Stimulated activated CD4-positive, alpha-beta T cell treated with anti-CD3 and anti-CD28 coated beads, Interleukin-15, amount 100 ng/mL, for 1 hour (primary cell): ENCODE results near the gene LGALS8.

Experiments
- DNase-seq, 2 donors: peaks; one replicate each; pipeline ENCODE4 v3.0.0-alpha.2; 2020; ENCODE audit warnings: low read depth in 1 of 2, low spot score in 1 of 2

LGALS8 gene

DNA sequence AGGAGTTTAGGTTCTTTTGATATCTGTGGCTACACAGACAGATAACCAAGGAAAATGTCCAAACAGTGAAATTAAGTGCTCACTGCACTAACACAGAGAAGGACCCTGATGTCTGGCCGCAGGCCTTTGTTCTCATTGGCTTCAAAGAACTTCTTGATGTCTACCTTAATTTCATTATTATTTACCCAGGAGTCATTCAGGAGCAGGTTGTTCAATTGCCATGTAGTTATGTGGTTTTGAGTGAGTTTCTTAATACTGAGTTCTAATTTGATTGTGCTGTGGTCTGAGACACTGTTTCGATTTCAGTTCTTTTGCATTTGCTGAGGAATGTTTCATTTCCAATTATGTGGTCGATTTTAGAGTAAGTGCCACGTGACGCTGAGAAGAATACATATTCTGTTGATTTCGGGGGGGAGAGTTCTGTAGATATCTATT is 15.2 kb upstream of the LGALS8 start:
- no peak for DNase-seq

- no peak for DNase-seq
Measured at GRCh38 chr1:236509203-236509602, 14.6 kb upstream of the LGALS8 start.

DNA sequence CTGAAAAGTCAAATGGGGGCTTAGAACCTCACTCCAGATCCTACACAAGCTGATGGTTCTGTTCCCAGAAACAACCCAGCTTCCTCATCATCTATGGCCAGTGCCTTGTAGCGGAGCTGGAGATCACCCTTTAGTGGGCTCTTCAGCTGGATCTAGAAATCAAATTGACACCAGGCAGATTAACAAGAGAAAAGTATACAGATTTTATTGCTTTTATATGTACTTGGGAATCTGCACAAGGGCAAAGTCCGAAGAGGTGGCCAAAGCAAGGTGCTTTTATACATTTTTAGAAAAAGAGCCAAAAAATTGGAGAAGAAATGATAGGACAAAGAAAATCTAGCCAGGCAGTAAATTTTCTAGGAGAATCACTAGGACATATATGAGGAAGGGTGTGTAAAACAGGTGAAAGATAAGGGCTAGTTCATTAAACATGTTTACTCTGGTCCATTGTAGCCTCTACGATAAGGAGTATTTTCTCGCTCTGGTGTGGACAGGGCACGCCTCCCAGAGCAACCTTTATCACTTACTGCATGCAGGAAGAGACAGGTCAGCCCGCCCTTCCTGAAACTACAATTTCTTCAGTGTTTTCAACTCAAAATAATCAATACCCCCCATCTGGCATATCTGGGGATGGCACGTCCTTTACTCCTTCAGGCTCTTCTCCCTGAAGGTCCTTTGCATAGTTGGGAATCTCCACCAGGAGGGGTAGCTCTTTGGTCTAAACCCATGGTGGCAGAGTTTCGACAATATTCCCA is 14.0 kb upstream of the LGALS8 start:
- no peak for DNase-seq

DNA sequence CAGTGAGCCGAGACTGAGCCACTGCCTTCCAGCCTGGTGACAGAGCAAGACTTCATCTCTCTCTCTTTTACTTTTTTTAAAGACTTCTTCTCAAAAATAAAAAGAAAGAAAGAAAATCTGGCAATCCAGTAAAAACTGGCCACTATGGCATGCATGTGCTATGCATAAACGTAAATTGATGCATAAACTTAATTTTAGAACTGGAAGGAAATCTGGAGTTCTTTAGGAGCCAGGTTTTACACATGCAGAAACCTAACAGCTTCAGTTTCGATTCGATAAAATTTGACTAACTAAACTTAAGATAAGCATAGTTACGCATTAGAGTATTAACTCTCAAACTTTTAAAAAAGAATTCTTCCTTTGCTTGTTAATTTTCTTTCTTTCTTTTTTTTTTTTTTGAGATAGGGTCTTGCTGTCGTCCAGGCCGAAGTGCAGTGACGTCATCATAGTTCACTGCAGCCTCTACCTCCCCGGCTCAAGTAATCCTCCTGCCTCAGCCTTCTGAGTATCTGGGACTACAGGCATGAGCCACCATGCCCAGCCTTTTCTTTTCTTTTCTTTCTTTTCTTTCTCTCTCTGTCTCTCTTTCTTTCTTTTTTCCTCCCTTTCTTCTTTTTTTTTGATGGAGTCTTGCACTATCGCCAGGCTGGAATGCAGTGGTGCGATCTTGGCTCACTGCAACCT is 11.9 kb upstream of the LGALS8 start:
- DNase-seq, result no peak

GRCh38 chr1:236514703-236515442 is 8.9 kb upstream of the LGALS8 start:
- DNase-seq, result no peak

DNA sequence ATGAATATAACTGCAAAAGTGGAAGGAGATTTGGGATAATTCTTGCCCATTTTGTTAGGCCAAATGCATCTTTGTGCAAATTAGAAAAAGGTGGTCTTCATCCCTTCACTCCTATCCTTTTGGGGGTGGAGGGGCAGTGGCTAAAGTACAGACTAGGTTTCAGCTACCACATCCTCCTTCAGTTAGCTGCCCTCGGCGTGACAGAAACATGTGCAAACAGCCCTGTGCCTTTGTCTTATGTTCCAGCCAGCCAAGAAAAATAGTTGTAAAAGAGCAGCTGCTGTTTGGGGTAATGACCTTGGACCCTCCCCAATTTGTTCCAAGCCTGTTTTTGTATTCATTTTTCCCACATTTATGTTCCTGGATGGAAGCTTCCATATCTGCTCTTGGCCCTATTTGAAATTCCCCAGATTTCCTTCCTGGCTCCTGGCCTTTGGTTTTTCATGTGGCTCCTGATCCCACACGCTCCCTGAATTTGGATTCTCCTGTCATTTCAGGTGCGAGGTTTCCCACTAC is 8.3 kb upstream of the LGALS8 start:
- DNase-seq, result no peak

- DNase-seq, result no peak
Measured at GRCh38 chr1:236516929-236517704, 6.7 kb upstream of the LGALS8 start.

GRCh38 chr1:236518322-236518721 is 5.5 kb upstream of the LGALS8 start:
- no peak for DNase-seq

GRCh38 chr1:236520445-236521005 is 3.3 kb upstream of the LGALS8 start:
- DNase-seq, result no peak

DNA sequence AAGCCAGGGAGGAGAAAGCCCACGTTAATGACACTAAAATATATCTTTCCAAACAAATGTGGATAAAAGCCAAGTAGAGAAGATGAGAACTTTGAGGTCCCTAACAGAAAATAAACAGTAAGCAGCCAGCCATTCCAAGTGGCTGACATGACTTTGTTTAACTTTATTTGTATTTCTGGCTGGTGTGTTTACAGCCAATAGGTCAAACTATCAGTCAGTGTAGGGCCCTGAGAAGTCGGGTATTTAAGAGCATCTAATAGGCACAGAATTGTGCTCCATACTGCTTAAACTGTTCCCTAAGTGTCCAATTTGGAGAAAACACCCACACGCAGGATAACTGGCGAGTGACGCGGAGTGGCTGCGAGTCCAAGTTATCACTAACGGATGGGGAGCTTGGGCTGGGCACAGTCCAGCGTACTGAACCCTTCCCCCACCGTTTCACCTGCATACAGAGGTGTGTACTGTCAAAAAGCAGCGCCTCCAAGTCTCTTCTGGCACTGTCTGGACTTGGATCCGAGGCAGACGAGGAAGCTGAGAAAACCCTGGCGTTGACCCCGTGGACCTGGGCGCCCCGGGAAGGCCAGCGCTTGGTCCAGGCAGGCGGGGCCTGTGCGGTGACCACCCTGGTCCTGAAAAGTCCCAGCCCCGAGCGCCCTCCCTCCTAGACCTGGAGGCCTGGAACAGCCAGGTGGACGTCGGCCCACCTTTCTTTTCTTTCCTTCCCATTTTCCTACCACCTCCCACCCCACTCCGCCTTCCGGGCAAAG is 662 bp upstream of the LGALS8 start:
- no peak for DNase-seq

DNA sequence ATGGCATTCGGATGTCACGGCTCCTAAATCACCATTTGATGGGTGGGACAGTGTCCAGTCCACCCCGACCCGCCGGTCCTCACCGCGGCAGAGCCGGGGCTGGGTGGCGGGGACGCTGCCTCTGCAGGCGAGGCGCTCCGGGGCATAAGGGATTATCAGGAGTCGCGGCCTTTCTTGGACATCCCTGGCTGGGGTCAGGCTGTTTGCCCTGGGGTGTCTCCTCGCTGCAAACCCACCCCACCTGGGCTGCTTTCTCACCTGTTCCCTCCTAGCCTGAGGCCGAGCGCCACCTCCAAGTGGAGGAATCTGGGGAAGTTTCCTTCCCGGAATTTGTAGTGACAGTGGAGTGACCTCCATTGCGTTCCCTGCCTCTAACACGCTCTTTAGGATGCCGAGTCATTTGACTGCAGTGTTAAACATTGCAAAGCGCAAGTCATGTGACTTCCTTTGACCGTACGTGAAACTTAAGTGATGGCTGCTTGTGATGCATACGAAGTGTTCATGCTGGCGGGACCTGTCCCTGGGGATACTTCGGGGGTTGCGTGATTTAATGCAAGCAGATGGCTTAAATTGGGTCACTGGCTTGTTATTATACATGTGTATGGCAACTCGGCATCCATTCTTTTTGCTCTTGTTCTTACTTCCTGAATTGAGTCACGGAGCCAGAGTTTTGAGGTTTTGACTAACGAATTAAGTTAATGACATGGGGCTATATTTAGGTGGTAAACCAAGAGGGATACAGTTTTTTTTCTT is 536 bp downstream of the LGALS8 start:
- DNase-seq, result peak; percentile 19 to 29

DNA sequence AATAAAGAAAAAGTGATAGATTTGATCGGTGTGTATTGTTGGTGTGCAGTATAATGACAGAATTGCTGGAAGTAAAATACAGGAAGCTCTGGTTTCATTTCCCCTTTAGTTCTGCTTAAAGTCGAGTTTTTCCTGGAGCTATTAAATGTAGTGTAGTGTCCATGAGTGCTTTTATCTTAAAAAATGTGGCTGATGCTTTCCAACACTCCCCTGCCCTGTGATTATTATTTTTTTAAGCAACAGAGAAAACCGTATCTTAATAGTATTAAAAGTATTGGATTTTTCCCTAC is 1.1 kb downstream of the LGALS8 start:
- no peak for DNase-seq

DNA sequence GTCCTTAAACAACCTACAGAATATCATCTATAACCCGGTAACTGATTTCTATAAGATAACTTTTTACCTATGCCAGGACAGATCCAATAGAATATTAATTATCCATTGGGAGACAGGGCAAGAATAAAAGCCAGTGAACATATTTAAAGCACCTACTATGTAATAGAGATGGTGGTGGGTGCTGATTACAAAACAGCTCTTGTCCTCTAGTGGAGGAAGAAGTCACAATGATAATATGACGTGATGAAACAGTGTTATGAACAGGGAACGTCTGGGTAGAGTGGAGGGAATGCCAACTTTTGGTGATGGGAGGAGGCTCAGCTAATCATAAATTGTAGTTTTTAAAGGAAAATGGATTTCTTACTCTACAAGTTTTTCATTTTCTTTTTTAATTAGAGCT is 2.3 kb downstream of the LGALS8 start:
- DNase-seq, result no peak

- DNase-seq, result no peak
Measured at GRCh38 chr1:236530286-236530685, 6.5 kb downstream of the LGALS8 start.

DNA sequence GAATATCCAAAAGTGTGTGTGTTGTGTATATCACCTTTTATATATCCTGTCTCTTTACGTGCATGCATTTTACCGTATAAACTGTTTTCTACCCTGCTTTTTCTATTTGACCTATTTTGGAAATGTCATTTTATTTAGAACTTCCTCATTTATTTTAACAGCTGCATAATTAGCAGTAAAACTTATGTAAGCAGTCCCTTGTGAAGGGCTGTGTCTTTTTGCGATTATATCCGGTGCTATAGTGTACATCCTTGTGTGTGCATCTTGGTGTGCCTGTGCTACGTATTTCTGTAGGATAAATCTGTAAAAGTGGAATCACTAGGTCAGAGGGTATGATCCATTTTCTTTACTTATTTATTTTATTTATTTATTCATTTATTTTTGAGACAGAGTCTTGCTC is 7.2 kb downstream of the LGALS8 start:
- DNase-seq, result no peak

DNA sequence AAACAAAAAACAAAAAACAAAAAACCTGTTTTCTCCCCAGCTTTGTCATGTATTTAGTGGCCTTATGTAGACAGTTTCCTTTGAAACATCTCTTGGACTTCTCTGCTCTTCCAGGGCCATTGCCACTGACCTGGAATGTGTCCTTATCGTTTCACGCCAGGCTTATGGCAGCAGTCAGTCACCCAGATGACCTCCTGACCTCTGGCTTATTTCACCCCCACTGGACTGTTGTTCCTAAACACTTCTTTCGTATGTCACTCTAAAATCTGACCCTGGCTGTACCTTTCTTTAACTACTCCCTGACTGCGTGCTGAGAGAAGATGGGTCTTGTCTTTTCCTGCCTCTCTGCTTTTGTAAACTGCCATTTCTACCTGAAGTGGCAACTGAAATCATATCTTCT is 9.1 kb downstream of the LGALS8 start:
- DNase-seq, result no peak

GRCh38 chr1:236534151-236534651 is 10.4 kb downstream of the LGALS8 start:
- DNase-seq, result no peak

DNA sequence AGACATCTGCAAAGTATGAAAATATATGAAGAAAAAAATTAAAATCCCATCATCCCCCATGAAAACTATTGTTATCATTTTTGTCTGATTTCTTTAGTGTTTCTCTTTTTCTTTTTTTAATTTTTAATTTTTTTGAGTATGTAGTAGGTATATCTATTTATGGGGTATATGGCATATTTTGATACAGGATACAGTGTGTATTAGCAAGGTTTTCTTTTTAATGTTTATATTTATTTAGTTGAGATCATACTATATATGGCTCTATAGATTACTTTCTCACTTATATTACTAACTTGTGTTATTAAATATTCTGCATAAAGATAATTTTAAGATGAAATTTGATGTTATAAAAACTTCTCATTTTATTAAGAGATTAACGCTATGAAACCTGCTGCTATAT is 11.4 kb downstream of the LGALS8 start:
- DNase-seq, result no peak

DNA sequence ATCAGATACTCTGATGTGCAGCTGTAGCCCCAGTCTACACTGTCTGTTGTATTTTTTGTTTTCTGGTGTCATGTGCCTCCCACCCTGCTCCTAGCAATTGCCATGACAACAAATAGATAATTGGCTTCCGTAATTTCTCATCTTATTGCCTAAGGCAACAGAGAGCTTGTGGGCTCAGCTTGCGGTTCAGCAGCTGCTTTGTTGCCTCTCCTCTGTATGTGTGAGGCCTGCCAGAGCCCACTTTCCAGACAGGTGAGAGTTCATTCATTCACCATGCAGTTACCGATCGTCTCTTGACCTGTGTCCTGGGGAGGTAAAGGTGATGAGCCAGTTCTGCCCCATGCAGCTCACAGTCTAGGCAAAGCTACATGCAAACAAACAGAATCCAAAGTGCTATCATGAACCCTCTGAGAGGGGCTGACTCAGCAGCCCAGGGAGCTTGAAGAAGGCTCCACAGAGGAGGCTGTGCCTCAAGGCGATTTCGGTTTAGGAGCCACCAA is 11.9 kb downstream of the LGALS8 start:
- no peak for DNase-seq
